ENCODE measurements around the gene UNC13C. TPM values are rescaled to one million over a fixed set of nuclear protein-coding genes. Genes with fewer than 3 reads are reported as not detected.
"Not testable (repeated sequence)": the region's sequence is repeated elsewhere in the genome, so short reads cannot be mapped to it uniquely, and the experiment has no call there.

Gene UNC13C
- polyA plus RNA-seq, 3 donors: 8.2 to 12.9 (median 10.4) TPM

- DNase-seq (ENCODE audit: low read depth in 3 of 3, low spot score in 2 of 3): no peak
Measured at GRCh38 chr15:54410481-54410880, 432.2 kb downstream of the UNC13C start.

GRCh38 chr15:54424171-54424570, 445.9 kb downstream of the UNC13C start:
- DNase-seq (ENCODE audit: low read depth in 3 of 3, low spot score in 2 of 3): no peak

- no peak for DNase-seq (ENCODE audit: low read depth in 3 of 3, low spot score in 2 of 3)
Measured at GRCh38 chr15:54428596-54428995, 450.4 kb downstream of the UNC13C start.

GRCh38 chr15:54450288-54450687, 472.0 kb downstream of the UNC13C start:
- DNase-seq (ENCODE audit: low read depth in 3 of 3, low spot score in 2 of 3): not testable (repeated sequence)

- DNase-seq (ENCODE audit: low read depth in 3 of 3, low spot score in 2 of 3): no peak
Measured at GRCh38 chr15:54456413-54456812, 478.2 kb downstream of the UNC13C start.

GRCh38 chr15:54462511-54462913, 484.3 kb downstream of the UNC13C start:
- DNase-seq (ENCODE audit: low read depth in 3 of 3, low spot score in 2 of 3): no peak

- DNase-seq (ENCODE audit: low read depth in 3 of 3, low spot score in 2 of 3): no peak
Measured at GRCh38 chr15:54481819-54482218, 503.6 kb downstream of the UNC13C start.

GRCh38 chr15:54482251-54482650, 504.0 kb downstream of the UNC13C start:
- DNase-seq (ENCODE audit: low read depth in 3 of 3, low spot score in 2 of 3): no peak

- DNase-seq (ENCODE audit: low read depth in 3 of 3, low spot score in 2 of 3): no peak
Measured at GRCh38 chr15:54500330-54500729, 522.1 kb downstream of the UNC13C start.

GRCh38 chr15:54502416-54503075, 524.3 kb downstream of the UNC13C start:
- DNase-seq (ENCODE audit: low read depth in 3 of 3, low spot score in 2 of 3): no peak

- DNase-seq (ENCODE audit: low read depth in 3 of 3, low spot score in 2 of 3): no peak
Measured at GRCh38 chr15:54504695-54505094, 526.5 kb downstream of the UNC13C start.

GRCh38 chr15:54506977-54507524, 528.8 kb downstream of the UNC13C start:
- DNase-seq (ENCODE audit: low read depth in 3 of 3, low spot score in 2 of 3): no peak

GRCh38 chr15:54514601-54515000, 536.4 kb downstream of the UNC13C start:
- DNase-seq (ENCODE audit: low read depth in 3 of 3, low spot score in 2 of 3): no peak

GRCh38 chr15:54515664-54516582, 537.7 kb downstream of the UNC13C start:
- no peak for DNase-seq (ENCODE audit: low read depth in 3 of 3, low spot score in 2 of 3)

- no peak for DNase-seq (ENCODE audit: low read depth in 3 of 3, low spot score in 2 of 3)
Measured at GRCh38 chr15:54517366-54517765, 539.1 kb downstream of the UNC13C start.

- DNase-seq (ENCODE audit: low read depth in 3 of 3, low spot score in 2 of 3): no peak
Measured at GRCh38 chr15:54518156-54518882, 540.1 kb downstream of the UNC13C start.

GRCh38 chr15:54519577-54519976, 541.3 kb downstream of the UNC13C start:
- DNase-seq (ENCODE audit: low read depth in 3 of 3, low spot score in 2 of 3): no peak

GRCh38 chr15:54520616-54521015, 542.4 kb downstream of the UNC13C start:
- DNase-seq (ENCODE audit: low read depth in 3 of 3, low spot score in 2 of 3): no peak

GRCh38 chr15:54521206-54521605, 543.0 kb downstream of the UNC13C start:
- DNase-seq (ENCODE audit: low read depth in 3 of 3, low spot score in 2 of 3): no peak

GRCh38 chr15:54528021-54528420, 549.8 kb downstream of the UNC13C start:
- DNase-seq (ENCODE audit: low read depth in 3 of 3, low spot score in 2 of 3): no peak

GRCh38 chr15:54540721-54541120, 562.5 kb downstream of the UNC13C start:
- no peak for DNase-seq (ENCODE audit: low read depth in 3 of 3, low spot score in 2 of 3)

Data from right renal cortex interstitium (tissue), 3 donors.